Body of pancreas (tissue), 4 donors: ENCODE data around the gene ARID4A. TPM values are rescaled to one million over a fixed set of nuclear protein-coding genes. Genes with fewer than 3 reads are reported as not detected.

ENCODE experiments used
- ATAC-seq: fragments of 150-250 bp; one replicate; pipeline ENCODE4 v1.9.1; 2016
- DNase-seq, 4 donors: peaks; one replicate each; pipeline ENCODE4 v3.0.0-alpha.2; 2019
- H3K27ac ChIP-seq, 4 donors: fragments of 200-600 bp; sonication (generic); 1 replicate in 3 of 4; 2 replicates in 1 of 4; pipeline versions ENCODE4 v1.5.1 to v1.6.1; 2016 to 2019; ENCODE audit warnings: mild to moderate bottlenecking in 1 of 4, mixed read lengths in 1 of 4, moderate library complexity in 1 of 4
- H3K27me3 ChIP-seq, 2 donors: fragments of 200-600 bp; sonication (generic); one replicate each; pipeline ENCODE4 v1.6.0; 2016; ENCODE audit warnings: mild to moderate bottlenecking in 1 of 2
- H3K36me3 ChIP-seq, 2 donors: fragments of 200-600 bp; sonication (generic); replicated peaks in 1 of 2; 2 replicates each; pipeline ENCODE4 v1.5.1; 2016; ENCODE audit warnings: low read depth in 2 of 2; ENCODE audit not compliant: insufficient read depth in 1 of 2
- H3K4me1 ChIP-seq: fragments of 200-600 bp; sonication (generic); one replicate; pipeline ENCODE4 v1.6.0; 2016
- H3K4me3 ChIP-seq, 2 donors: fragments of 200-600 bp; sonication (generic); 1 replicate in 1 of 2; 2 replicates in 1 of 2; pipeline ENCODE4 v1.5.1; 2016 to 2019
- H3K9me3 ChIP-seq, 3 donors: fragments of 200-600 bp; sonication (generic); 1 replicate in 2 of 3; 2 replicates in 1 of 3; pipeline ENCODE4 v1.5.1; 2016
- POLR2A ChIP-seq, 3 donors: fragments of 450-650 bp; IDR thresholded peaks; one replicate each; pipeline ENCODE4 v1.6.1; 2016; ENCODE audit warnings: antibody characterized with exemption in 3 of 3, mild to moderate bottlenecking in 2 of 3
- WGBS, 2 donors: methylation state at CpG; one replicate each; pipeline ENCODE4 v1.1.5; 2017; 5-methylcytosine and 5-hydroxymethylcytosine counted together
- intact Hi-C: fragments of 100-400 bp; cut with DNase I; formaldehyde crosslinking; loops from one replicate; pipeline ENCODE4 v1.15.1; 2023
- total RNA-seq, 2 donors: library from RNA; depleted of rRNA; stranded (reverse); fragments of >200 nt; gene quantifications; one replicate each; pipeline ENCODE4 v1.1.0, GENCODE V29; 2016
- TF ChIP-seq, protein P1 (sequence below), 7 experiments: fragments of 450-650 bp in 4 of 7; fragments of 200-600 bp in 3 of 7; sonication (generic) in 3 of 7; IDR thresholded peaks; one replicate each; pipeline ENCODE4 v1.5.1; 2016 to 2019; ENCODE audit warnings: antibody characterized with exemption in 7 of 7

Gene ARID4A
- total RNA-seq, 2 donors from 2014 or later = 23.6 to 28.3 TPM

- intact Hi-C loops = no loop called here
- peaks cover 25% of the 10 kb centered on the region for H3K4me1 ChIP-seq
- no peak for TF ChIP-seq POLR2A (IDR thresholded peaks at IDR 0.05)
- TF ChIP-seq, protein P1, sequence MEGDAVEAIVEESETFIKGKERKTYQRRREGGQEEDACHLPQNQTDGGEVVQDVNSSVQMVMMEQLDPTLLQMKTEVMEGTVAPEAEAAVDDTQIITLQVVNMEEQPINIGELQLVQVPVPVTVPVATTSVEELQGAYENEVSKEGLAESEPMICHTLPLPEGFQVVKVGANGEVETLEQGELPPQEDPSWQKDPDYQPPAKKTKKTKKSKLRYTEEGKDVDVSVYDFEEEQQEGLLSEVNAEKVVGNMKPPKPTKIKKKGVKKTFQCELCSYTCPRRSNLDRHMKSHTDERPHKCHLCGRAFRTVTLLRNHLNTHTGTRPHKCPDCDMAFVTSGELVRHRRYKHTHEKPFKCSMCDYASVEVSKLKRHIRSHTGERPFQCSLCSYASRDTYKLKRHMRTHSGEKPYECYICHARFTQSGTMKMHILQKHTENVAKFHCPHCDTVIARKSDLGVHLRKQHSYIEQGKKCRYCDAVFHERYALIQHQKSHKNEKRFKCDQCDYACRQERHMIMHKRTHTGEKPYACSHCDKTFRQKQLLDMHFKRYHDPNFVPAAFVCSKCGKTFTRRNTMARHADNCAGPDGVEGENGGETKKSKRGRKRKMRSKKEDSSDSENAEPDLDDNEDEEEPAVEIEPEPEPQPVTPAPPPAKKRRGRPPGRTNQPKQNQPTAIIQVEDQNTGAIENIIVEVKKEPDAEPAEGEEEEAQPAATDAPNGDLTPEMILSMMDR (IDR thresholded peaks at IDR 0.05) = no peak
- no peaks in the 10 kb centered on the region for H3K9me3 ChIP-seq
- no peak overlapping the region for H3K4me3 ChIP-seq
- peaks cover 0 to 6% of the 10 kb centered on the region in 2 donors for H3K36me3 ChIP-seq
- DNase-seq (no peak), ATAC-seq (no peak)
- WGBS, 2 donors = 57 to 80% methylated on average over 2 of the region's 2 CpGs
- no peaks in the 10 kb centered on the region for H3K27me3 ChIP-seq
- H3K27ac ChIP-seq = peak overlapping the region in 1 of 4 donors; percentile 18
Observed at GRCh38 chr14:58275527-58276190, 22.7 kb upstream of the ARID4A start.

DNA sequence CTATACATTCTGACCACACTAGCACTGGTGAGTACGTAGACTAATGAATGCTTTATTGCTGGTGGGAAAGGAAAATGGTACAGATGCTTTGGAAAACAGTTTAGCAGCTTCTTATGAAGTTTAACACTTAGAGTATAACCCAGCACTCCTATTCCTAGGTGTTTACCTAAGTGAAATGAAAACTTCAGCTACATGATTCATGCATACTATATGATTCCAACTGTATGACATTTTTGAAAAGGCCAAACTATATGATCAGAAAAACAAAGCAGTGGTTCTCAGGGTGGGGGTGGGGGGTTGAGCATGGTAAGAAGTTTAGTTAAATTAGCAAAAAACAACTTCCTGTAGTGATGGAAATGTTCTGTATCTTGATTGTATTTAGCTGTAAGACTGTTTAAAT is 22.1 kb upstream of the ARID4A start:
- no peak overlapping the region for H3K27ac ChIP-seq
- peaks cover 30% of the 10 kb centered on the region for H3K4me1 ChIP-seq
- TF ChIP-seq POLR2A (IDR thresholded peaks at IDR 0.05) = no peak
- TF ChIP-seq, protein P1 (IDR thresholded peaks at IDR 0.05) = no peak
- DNase-seq = no peak
- no peak overlapping the region for H3K4me3 ChIP-seq
- no peaks in the 10 kb centered on the region for H3K9me3 ChIP-seq
- WGBS, 2 donors = 88 to 92% methylated on average over 1 of the region's 1 CpG
- no peak for ATAC-seq
- peaks cover 0 to 6% of the 10 kb centered on the region in 2 donors for H3K36me3 ChIP-seq
- no peaks in the 10 kb centered on the region for H3K27me3 ChIP-seq
- intact Hi-C loops = no loop called here

DNA sequence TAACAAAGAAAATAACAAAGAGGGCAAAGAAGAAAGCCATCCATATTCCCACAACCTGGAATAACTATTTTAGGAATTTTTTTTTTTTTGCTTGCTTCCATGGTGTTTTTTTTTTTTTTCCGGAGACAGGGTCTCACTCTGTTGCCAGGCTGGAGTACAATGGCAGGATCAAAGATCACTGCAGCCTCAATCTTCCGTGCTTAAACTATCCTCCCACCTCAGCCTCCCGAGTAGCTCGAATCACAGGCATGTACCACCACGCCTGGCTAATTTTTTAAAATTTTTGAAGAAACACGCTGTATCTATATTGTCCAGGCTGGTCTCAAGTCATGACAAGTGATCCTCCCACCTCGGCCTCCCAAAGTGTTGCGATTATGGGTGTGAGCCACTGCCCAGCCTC is 20.2 kb upstream of the ARID4A start:
- H3K36me3 ChIP-seq = peaks cover 0 to 4% of the 10 kb centered on the region in 2 donors
- 95 to 97% methylated on average over 8 of the region's 8 CpGs for WGBS, 2 donors
- no peaks in the 10 kb centered on the region for H3K27me3 ChIP-seq
- DNase-seq (no peak), ATAC-seq (no peak)
- TF ChIP-seq, protein P1 (IDR thresholded peaks at IDR 0.05) = no peak
- TF ChIP-seq POLR2A (IDR thresholded peaks at IDR 0.05) = no peak
- intact Hi-C loops = no loop called here
- H3K9me3 ChIP-seq = no peaks in the 10 kb centered on the region
- peaks cover 29% of the 10 kb centered on the region for H3K4me1 ChIP-seq
- no peak overlapping the region for H3K4me3 ChIP-seq
- H3K27ac ChIP-seq = no peak overlapping the region

DNA sequence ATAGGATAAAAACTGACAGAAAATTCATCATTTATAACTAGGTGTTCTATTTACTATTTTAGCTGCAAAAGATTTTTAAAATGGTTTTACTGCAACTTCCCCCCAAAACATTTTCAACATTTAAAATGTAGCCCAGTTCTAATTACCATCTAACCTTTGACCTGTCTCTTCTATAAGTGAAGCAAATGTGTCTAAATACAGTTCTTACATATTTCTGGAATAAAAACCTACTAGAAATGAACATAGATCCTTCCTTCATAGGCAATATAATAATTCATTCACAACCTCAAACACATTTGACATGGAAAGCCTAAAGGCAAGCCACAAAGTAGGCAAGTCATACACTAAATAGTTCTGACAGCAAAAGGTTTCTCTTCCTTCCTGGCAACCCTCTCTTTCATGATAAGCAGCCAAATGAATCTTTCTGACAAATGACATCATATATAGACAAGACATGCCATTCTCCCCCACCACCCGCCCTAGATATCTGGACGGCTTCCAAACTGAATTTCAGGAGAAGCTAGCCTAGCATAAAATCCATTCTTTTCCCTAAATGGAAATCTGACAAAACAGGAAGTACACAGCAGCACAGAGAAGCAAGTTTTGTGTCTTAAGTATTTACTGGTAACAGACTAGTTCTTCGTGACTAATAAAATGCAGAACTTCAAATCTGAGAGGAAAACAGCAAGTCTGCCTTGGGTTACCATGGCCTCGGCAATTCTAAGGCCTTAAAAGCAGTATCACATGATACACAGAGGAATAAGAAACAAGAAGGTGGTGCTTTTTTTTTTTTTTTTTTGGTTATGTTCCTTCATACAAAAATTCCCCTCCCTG is 17.2 kb upstream of the ARID4A start:
- H3K27ac ChIP-seq = peak overlapping the region in 3 of 4 donors; percentile 35 to 81 (median 67)
- WGBS, 2 donors = 35 to 39% methylated on average over 4 of the region's 4 CpGs
- H3K36me3 ChIP-seq = peaks cover 0 to 4% of the 10 kb centered on the region in 2 donors
- H3K4me1 ChIP-seq = peaks cover 38% of the 10 kb centered on the region
- peak in 2 of 4 donors; percentile 31 to 61 for DNase-seq
- intact Hi-C loops = no loop called here
- no peaks in the 10 kb centered on the region for H3K27me3 ChIP-seq
- H3K9me3 ChIP-seq = no peaks in the 10 kb centered on the region
- ATAC-seq = peak; percentile 67
- no peak overlapping the region for H3K4me3 ChIP-seq
- no peak for TF ChIP-seq POLR2A (IDR thresholded peaks at IDR 0.05)
- TF ChIP-seq, protein P1 (IDR thresholded peaks at IDR 0.05) = no peak
